Mesendoderm (in vitro differentiated cells): ENCODE results near the gene CRACDL.

Experiments
- DNase-seq: peaks from one replicate; pipeline ENCODE4 v3.0.0; 2013
- H2AK5ac ChIP-seq: 2 replicates; pipeline ENCODE4 v1.6.1; 2013; ENCODE audit warnings: low read length, inconsistent platforms
- H2BK120ac ChIP-seq: 2 replicates; pipeline ENCODE4 v1.6.1; 2013; ENCODE audit warnings: low read depth, mild to moderate bottlenecking, low read length, moderate library complexity, mixed read lengths
- H2BK15ac ChIP-seq: replicated peaks from 2 replicates; pipeline ENCODE4 v1.6.1; 2013; ENCODE audit warnings: low read depth, mild to moderate bottlenecking, moderate library complexity
- H2BK5ac ChIP-seq: 2 replicates; pipeline ENCODE4 v1.6.1; 2013; ENCODE audit warnings: low read length, inconsistent platforms
- H3K18ac ChIP-seq: 2 replicates; pipeline ENCODE4 v1.6.1; 2013; ENCODE audit warnings: mild to moderate bottlenecking, low read length, mixed read lengths
- H3K23ac ChIP-seq: one replicate; pipeline ENCODE4 v1.6.1; 2013; ENCODE audit warnings: low read length
- H3K27ac ChIP-seq: 2 replicates; pipeline ENCODE4 v1.5.1; 2013; ENCODE audit warnings: low read depth, mild to moderate bottlenecking, inconsistent platforms, low read length, moderate library complexity
- H3K27me3 ChIP-seq: 2 replicates; pipeline ENCODE4 v1.6.1; 2013; ENCODE audit warnings: low read length, control low read depth, mild to moderate bottlenecking, inconsistent platforms; ENCODE audit not compliant: insufficient read depth, poor library complexity
- H3K36me3 ChIP-seq: 2 replicates; pipeline ENCODE4 v1.6.1; 2013; ENCODE audit warnings: low read length, inconsistent platforms; ENCODE audit not compliant: control insufficient read depth, insufficient read depth
- H3K4ac ChIP-seq: one replicate; pipeline ENCODE4 v1.6.1; 2013; ENCODE audit warnings: low read depth, mild to moderate bottlenecking, low read length, moderate library complexity
- H3K4me1 ChIP-seq: 2 replicates; pipeline ENCODE4 v1.6.1; 2013; ENCODE audit warnings: low read depth, low read length, inconsistent platforms; ENCODE audit not compliant: control insufficient read depth
- H3K4me2 ChIP-seq: 2 replicates; pipeline ENCODE4 v1.6.1; 2013; ENCODE audit warnings: low read length
- H3K4me3 ChIP-seq: 2 replicates; pipeline ENCODE4 v1.5.1; 2013; ENCODE audit warnings: mild to moderate bottlenecking, low read length
- H3K56ac ChIP-seq: one replicate; pipeline ENCODE4 v1.6.1; 2013; ENCODE audit warnings: low read length
- H3K79me1 ChIP-seq: 2 replicates; pipeline ENCODE4 v1.6.1; 2013; ENCODE audit warnings: low read length, inconsistent platforms
- H3K79me2 ChIP-seq: 2 replicates; pipeline ENCODE4 v1.6.1; 2013; ENCODE audit warnings: mild to moderate bottlenecking, low read length; ENCODE audit not compliant: control insufficient read depth, insufficient read depth
- H3K9ac ChIP-seq: 2 replicates; pipeline ENCODE4 v1.6.1; 2013; ENCODE audit warnings: low read length, inconsistent platforms
- H4K5ac ChIP-seq: one replicate; pipeline ENCODE4 v1.6.1; 2013; ENCODE audit warnings: low read length
- H4K8ac ChIP-seq: one replicate; pipeline ENCODE4 v1.6.1; 2013; ENCODE audit warnings: low read depth, mild to moderate bottlenecking, control low read depth, low read length, moderate library complexity
- WGBS: extraction: QIAGEN DNeasy Blood & Tissue Kit; methylation state at CpG from one replicate; pipeline ENCODE4 v1.1.7; 2013; ENCODE audit warnings: low lambda C conversion rate, missing lambda C conversion rate; ENCODE audit not compliant: insufficient coverage; ENCODE audit errors: extremely low coverage; 5-methylcytosine and 5-hydroxymethylcytosine counted together

Gene CRACDL

DNA sequence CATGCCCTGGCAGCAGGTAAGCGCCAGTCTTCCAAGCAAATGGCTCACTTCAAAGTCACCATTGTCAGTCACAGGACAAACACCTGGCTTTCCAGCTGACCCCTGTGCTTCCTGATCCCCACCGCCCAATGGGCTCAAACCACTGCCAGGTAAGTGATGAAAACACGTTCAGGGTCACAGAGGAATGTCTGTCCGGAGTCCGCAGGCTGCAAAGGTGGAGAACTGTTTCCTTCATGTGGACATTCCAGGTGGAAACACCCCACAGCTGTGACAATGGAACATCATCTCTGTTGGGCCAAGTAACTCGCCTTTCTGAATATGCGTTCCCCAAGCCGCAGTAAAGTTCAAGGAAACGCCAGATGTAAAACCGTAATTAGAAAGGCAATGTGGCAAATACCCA, 86.0 kb downstream of the CRACDL start:
- Histone ChIP-seq H3K79me2 (no peaks in the 10 kb centered on the region), H3K4ac (no peak overlapping the region), H3K27me3 (no peaks in the 10 kb centered on the region), H3K27ac (no peak overlapping the region), H2BK5ac (no peak overlapping the region), H4K5ac (no peak overlapping the region), H3K79me1 (no peaks in the 10 kb centered on the region), H4K8ac (no peak overlapping the region), H3K56ac (no peak overlapping the region), H3K23ac (no peak overlapping the region), H3K4me1 (no peaks in the 10 kb centered on the region), H3K36me3 (no peaks in the 10 kb centered on the region), H3K4me3 (no peak overlapping the region), H3K4me2 (no peak overlapping the region), H3K9ac (no peak overlapping the region), H2AK5ac (no peak overlapping the region), H2BK120ac (no peak overlapping the region), H3K18ac (no peak overlapping the region), H2BK15ac (no peak overlapping the region)
- WGBS, result no CpG with 5 or more reads among the region's 10 CpGs
- no peak for DNase-seq

DNA sequence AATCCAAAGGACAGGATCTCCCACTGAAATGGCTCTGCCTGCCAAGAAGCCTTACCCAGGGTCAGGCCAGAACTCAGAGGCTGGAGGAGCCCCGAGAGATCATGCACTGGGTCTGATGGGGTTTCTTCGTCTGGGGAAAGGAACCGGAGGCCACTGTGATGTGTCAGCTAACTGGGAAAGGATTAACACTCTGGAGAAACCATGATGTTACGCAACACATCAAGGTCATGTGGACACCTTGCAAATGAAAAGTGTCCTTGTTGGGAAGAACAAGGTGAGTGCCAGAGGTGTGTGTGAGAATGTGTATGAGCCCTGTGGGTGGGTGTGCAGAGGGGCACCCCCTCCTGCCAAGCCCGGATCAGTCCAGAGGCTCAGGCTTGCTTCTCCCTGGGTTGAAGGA, 86.9 kb downstream of the CRACDL start:
- no peak overlapping the region for H4K5ac ChIP-seq
- no peak overlapping the region for H3K27ac ChIP-seq
- no peak overlapping the region for H2BK15ac ChIP-seq
- no peak overlapping the region for H3K4me3 ChIP-seq
- H3K18ac ChIP-seq, result no peak overlapping the region
- no peak overlapping the region for H3K4me2 ChIP-seq
- H3K27me3 ChIP-seq, result no peaks in the 10 kb centered on the region
- no peak overlapping the region for H3K4ac ChIP-seq
- no peak overlapping the region for H2BK5ac ChIP-seq
- no peak overlapping the region for H2BK120ac ChIP-seq
- H3K23ac ChIP-seq, result no peak overlapping the region
- no peaks in the 10 kb centered on the region for H3K79me2 ChIP-seq
- no peak overlapping the region for H3K56ac ChIP-seq
- no peak overlapping the region for H2AK5ac ChIP-seq
- H3K4me1 ChIP-seq, result no peaks in the 10 kb centered on the region
- no CpG with 5 or more reads among the region's 5 CpGs for WGBS
- DNase-seq, result no peak
- no peak overlapping the region for H4K8ac ChIP-seq
- no peaks in the 10 kb centered on the region for H3K79me1 ChIP-seq
- no peaks in the 10 kb centered on the region for H3K36me3 ChIP-seq
- H3K9ac ChIP-seq, result no peak overlapping the region

- Histone ChIP-seq H4K5ac (no peak overlapping the region), H3K4me2 (no peak overlapping the region), H3K27me3 (no peaks in the 10 kb centered on the region), H3K27ac (no peak overlapping the region), H3K4me1 (no peaks in the 10 kb centered on the region), H3K23ac (no peak overlapping the region), H4K8ac (no peak overlapping the region), H2BK5ac (no peak overlapping the region), H2BK120ac (no peak overlapping the region), H3K56ac (no peak overlapping the region), H3K36me3 (no peaks in the 10 kb centered on the region), H3K79me2 (no peaks in the 10 kb centered on the region), H2AK5ac (no peak overlapping the region), H3K79me1 (no peaks in the 10 kb centered on the region), H3K18ac (no peak overlapping the region), H3K9ac (no peak overlapping the region), H3K4ac (no peak overlapping the region), H3K4me3 (no peak overlapping the region), H2BK15ac (no peak overlapping the region)
- no CpG with 5 or more reads among the region's 5 CpGs for WGBS
- DNase-seq, result no peak
These were observed 88.2 kb downstream of the CRACDL start for GRCh38 chr2:98847853-98848252.

- Histone ChIP-seq H2AK5ac (no peak overlapping the region), H4K8ac (no peak overlapping the region)
These were observed 90.0 kb downstream of the CRACDL start for GRCh38 chr2:98846041-98846440.

GRCh38 chr2:98842136-98842535, 93.9 kb downstream of the CRACDL start:
- H4K8ac ChIP-seq, result no peak overlapping the region
- no peak overlapping the region for H3K9ac ChIP-seq
- no peak overlapping the region for H3K23ac ChIP-seq
- H2AK5ac ChIP-seq, result no peak overlapping the region
- 100% methylated on average over 3 of the region's 3 CpGs for WGBS
- H3K4me2 ChIP-seq, result no peak overlapping the region
- no peak overlapping the region for H3K56ac ChIP-seq
- H3K4me1 ChIP-seq, result no peaks in the 10 kb centered on the region
- no peak overlapping the region for H2BK120ac ChIP-seq
- no peaks in the 10 kb centered on the region for H3K36me3 ChIP-seq
- H2BK15ac ChIP-seq, result no peak overlapping the region
- no peak overlapping the region for H3K18ac ChIP-seq
- no peaks in the 10 kb centered on the region for H3K79me1 ChIP-seq
- DNase-seq, result no peak
- no peaks in the 10 kb centered on the region for H3K79me2 ChIP-seq
- H3K27me3 ChIP-seq, result no peaks in the 10 kb centered on the region
- H3K4me3 ChIP-seq, result no peak overlapping the region
- H3K4ac ChIP-seq, result no peak overlapping the region
- no peak overlapping the region for H4K5ac ChIP-seq
- no peak overlapping the region for H3K27ac ChIP-seq
- H2BK5ac ChIP-seq, result no peak overlapping the region

More at GRCh38 chr2:98846041-98846440, 90.0 kb downstream of the CRACDL start:
- Histone ChIP-seq H3K4me3 (no peak overlapping the region), H3K27ac (no peak overlapping the region), H3K56ac (no peak overlapping the region), H3K79me1 (no peaks in the 10 kb centered on the region), H2BK15ac (no peak overlapping the region), H3K4me1 (no peaks in the 10 kb centered on the region), H3K18ac (no peak overlapping the region), H3K79me2 (no peaks in the 10 kb centered on the region), H3K9ac (no peak overlapping the region), H3K23ac (no peak overlapping the region), H4K5ac (no peak overlapping the region), H3K4me2 (no peak overlapping the region), H2BK120ac (no peak overlapping the region), H3K27me3 (no peaks in the 10 kb centered on the region), H3K36me3 (no peaks in the 10 kb centered on the region), H3K4ac (no peak overlapping the region), H2BK5ac (no peak overlapping the region)
- no peak for DNase-seq

GRCh38 chr2:98839292-98839691, 96.7 kb downstream of the CRACDL start:
- Histone ChIP-seq H3K56ac (no peak overlapping the region), H3K4me3 (no peak overlapping the region), H2BK15ac (no peak overlapping the region), H3K9ac (no peak overlapping the region), H3K23ac (no peak overlapping the region), H3K4me2 (no peak overlapping the region), H2BK120ac (no peak overlapping the region), H3K18ac (no peak overlapping the region), H3K79me1 (no peaks in the 10 kb centered on the region), H3K27me3 (no peaks in the 10 kb centered on the region), H3K4me1 (no peaks in the 10 kb centered on the region), H3K79me2 (no peaks in the 10 kb centered on the region), H4K8ac (no peak overlapping the region), H3K36me3 (no peaks in the 10 kb centered on the region), H3K27ac (no peak overlapping the region), H2BK5ac (no peak overlapping the region), H2AK5ac (no peak overlapping the region), H4K5ac (no peak overlapping the region), H3K4ac (no peak overlapping the region)
- no CpG with 5 or more reads among the region's 3 CpGs for WGBS
- peak; percentile 18 for DNase-seq
